H9 (cell line): Measurements from ENCODE around the gene DSCAM. TPM values are rescaled to one million over a fixed set of nuclear protein-coding genes. Genes with fewer than 3 reads are reported as not detected.

Source experiments
- DNase-seq: peaks from one replicate; pipeline ENCODE4 v3.0.0-alpha.2; 2017
- H2AFZ ChIP-seq: one replicate; pipeline ENCODE4 v1.6.1; 2013; ENCODE audit warnings: mild to moderate bottlenecking, low read length, control low read depth, moderate library complexity
- H2AK5ac ChIP-seq: 2 replicates; pipeline ENCODE4 v1.6.1; 2013; ENCODE audit warnings: low read length, control low read depth, mixed read lengths; ENCODE audit not compliant: insufficient read length
- H2BK120ac ChIP-seq: one replicate; pipeline ENCODE4 v1.6.1; 2013; ENCODE audit warnings: low read depth, mild to moderate bottlenecking, low read length, control low read depth, inconsistent platforms; ENCODE audit not compliant: poor library complexity, severe bottlenecking
- H2BK12ac ChIP-seq: 2 replicates; pipeline ENCODE4 v1.6.1; 2013; ENCODE audit warnings: low read length, control low read depth, mixed read lengths, low read depth; ENCODE audit not compliant: insufficient read length
- H2BK15ac ChIP-seq: 2 replicates; pipeline ENCODE4 v1.6.1; 2013; ENCODE audit warnings: low read depth, low read length, control low read depth
- H2BK20ac ChIP-seq: one replicate; pipeline ENCODE4 v1.6.1; 2013; ENCODE audit warnings: low read depth, mild to moderate bottlenecking, low read length, control low read depth, inconsistent platforms; ENCODE audit not compliant: poor library complexity, severe bottlenecking
- H2BK5ac ChIP-seq: 2 replicates; pipeline ENCODE4 v1.6.1; 2013; ENCODE audit warnings: low read length, control low read depth, mixed read lengths; ENCODE audit not compliant: insufficient read length
- H3K14ac ChIP-seq: 2 replicates; pipeline ENCODE4 v1.6.1; 2013; ENCODE audit warnings: low read length, control low read depth; ENCODE audit not compliant: insufficient read depth
- H3K18ac ChIP-seq: 2 replicates; pipeline ENCODE4 v1.6.1; 2013; ENCODE audit warnings: low read depth, mild to moderate bottlenecking, mixed read lengths, low read length, control low read depth; ENCODE audit not compliant: insufficient read length
- H3K23ac ChIP-seq: 2 replicates; pipeline ENCODE4 v1.6.1; 2013; ENCODE audit warnings: low read length, control low read depth, mixed read lengths, low read depth; ENCODE audit not compliant: insufficient read length
- H3K23me2 ChIP-seq: 2 replicates; pipeline ENCODE4 v1.6.1; 2013; ENCODE audit warnings: low read depth, mild to moderate bottlenecking, mixed read lengths, low read length, control low read depth; ENCODE audit not compliant: insufficient read length, poor library complexity, severe bottlenecking
- H3K27ac ChIP-seq: 2 replicates; pipeline ENCODE4 v1.5.1; 2013; ENCODE audit warnings: low read length, control low read depth, mixed read lengths, low read depth; ENCODE audit not compliant: insufficient read length
- H3K27me3 ChIP-seq: 2 replicates; pipeline ENCODE4 v1.6.1; 2013; ENCODE audit warnings: low read length, control low read depth, inconsistent platforms; ENCODE audit not compliant: insufficient read depth
- H3K4ac ChIP-seq: 2 replicates; pipeline ENCODE4 v1.6.1; 2013; ENCODE audit warnings: low read depth, mild to moderate bottlenecking, control low read depth, inconsistent platforms, low read length, moderate library complexity
- H3K4me1 ChIP-seq: 2 replicates; pipeline ENCODE4 v1.6.1; 2013; ENCODE audit warnings: low read length, control low read depth, inconsistent platforms; ENCODE audit not compliant: insufficient read depth
- H3K4me2 ChIP-seq: 2 replicates; pipeline ENCODE4 v1.6.1; 2013; ENCODE audit warnings: low read length, control low read depth, mixed read lengths; ENCODE audit not compliant: insufficient read length, insufficient read depth
- H3K56ac ChIP-seq: 2 replicates; pipeline ENCODE4 v1.6.1; 2013; ENCODE audit warnings: low read depth, mild to moderate bottlenecking, mixed read lengths, low read length, control low read depth; ENCODE audit not compliant: insufficient read length
- H3K79me1 ChIP-seq: 2 replicates; pipeline ENCODE4 v1.6.1; 2013; ENCODE audit warnings: low read depth, mild to moderate bottlenecking, moderate library complexity, low read length, control low read depth, inconsistent platforms; ENCODE audit not compliant: insufficient read depth, poor library complexity, severe bottlenecking
- H3K79me2 ChIP-seq: 2 replicates; pipeline ENCODE4 v1.6.1; 2013; ENCODE audit warnings: low read length, control low read depth, inconsistent platforms; ENCODE audit not compliant: insufficient read depth
- H3K9ac ChIP-seq: 2 replicates; pipeline ENCODE4 v1.6.1; 2013; ENCODE audit warnings: low read length, control low read depth, mixed read lengths; ENCODE audit not compliant: insufficient read length; ENCODE audit errors: extremely low read depth
- H3K9me3 ChIP-seq: one replicate; pipeline ENCODE4 v1.6.1; 2013; ENCODE audit warnings: low read depth, low read length, inconsistent platforms; ENCODE audit not compliant: control insufficient read depth
- H3T11ph ChIP-seq: one replicate; pipeline ENCODE4 v1.6.1; 2013; ENCODE audit warnings: mild to moderate bottlenecking, low read length, control low read depth, inconsistent platforms
- H4K20me1 ChIP-seq: one replicate; pipeline ENCODE4 v1.6.1; 2013; ENCODE audit not compliant: control insufficient read depth, insufficient read length, insufficient read depth
- H4K5ac ChIP-seq: 2 replicates; pipeline ENCODE4 v1.6.1; 2013; ENCODE audit warnings: low read depth, mild to moderate bottlenecking, mixed read lengths, low read length, control low read depth; ENCODE audit not compliant: insufficient read length
- H4K8ac ChIP-seq: replicated peaks from 2 replicates; pipeline ENCODE4 v1.6.1; 2013; ENCODE audit warnings: low read length, control low read depth, mixed read lengths, low read depth; ENCODE audit not compliant: insufficient read length
- H4K91ac ChIP-seq: 2 replicates; pipeline ENCODE4 v1.6.1; 2013; ENCODE audit warnings: low read depth, mild to moderate bottlenecking, moderate library complexity, mixed read lengths, low read length, control low read depth; ENCODE audit not compliant: insufficient read length
- H3K27ac Mint-ChIP-seq, 3 experiments: 2 replicates in 2 of 3; 3 replicates in 1 of 3; pipeline ENCODE4 v1.8.0; 2020 to 2021; ENCODE audit warnings: mixed read lengths in 3 of 3, mild to moderate bottlenecking in 1 of 3, moderate library complexity in 1 of 3
- H3K27me3 Mint-ChIP-seq: 2 replicates; pipeline ENCODE4 v1.8.0; 2021; ENCODE audit warnings: low read depth, mild to moderate bottlenecking, moderate library complexity, mixed read lengths
- H3K36me3 Mint-ChIP-seq, 3 experiments: 2 replicates in 2 of 3; 3 replicates in 1 of 3; pipeline ENCODE4 v1.8.0; 2020 to 2021; ENCODE audit warnings: low read depth in 3 of 3, mixed read lengths in 3 of 3; ENCODE audit not compliant: insufficient read depth in 1 of 3
- H3K4me1 Mint-ChIP-seq, 2 experiments: 2 replicates each; pipeline ENCODE4 v1.8.0; 2020; ENCODE audit warnings: mixed read lengths in 2 of 2
- H3K4me3 Mint-ChIP-seq, 2 experiments: 2 replicates in 1 of 2; 3 replicates in 1 of 2; pipeline ENCODE4 v1.8.0; 2020 to 2021; ENCODE audit warnings: mild to moderate bottlenecking in 2 of 2, mixed read lengths in 2 of 2, moderate library complexity in 1 of 2
- H3K9me3 Mint-ChIP-seq, 2 experiments: 2 replicates in 1 of 2; 3 replicates in 1 of 2; pipeline ENCODE4 v1.8.0; 2020; ENCODE audit warnings: mild to moderate bottlenecking in 2 of 2, mixed read lengths in 2 of 2, moderate library complexity in 1 of 2
- CTCF ChIP-seq: fragments of 200-600 bp; sonication (generic); conservative IDR thresholded peaks from 3 replicates; pipeline ENCODE4 v1.8.0; 2021; ENCODE audit warnings: antibody characterized with exemption, mild to moderate bottlenecking
- WGBS: extraction: QIAGEN DNeasy Blood & Tissue Kit; methylation state at CpG from one replicate; pipeline ENCODE4 v1.1.7; 2013; ENCODE audit warnings: missing lambda C conversion rate, low lambda C conversion rate, mixed read lengths; ENCODE audit not compliant: insufficient read length; ENCODE audit errors: extremely low coverage; 5-methylcytosine and 5-hydroxymethylcytosine counted together
- total RNA-seq: library from RNA; stranded (reverse); gene quantifications from 2 replicates; pipeline ENCODE4 v1.2.1, GENCODE V29; 2021

Gene DSCAM
- total RNA-seq, 1 experiment from 2014 or later: 0.17 TPM

GRCh38 chr21:40681164-40681859 is 165.6 kb downstream of the DSCAM start:
- Histone ChIP-seq H3K4me1 (no peaks in the 10 kb centered on the region; the same call in 1 of the 2 replicates), H3K23me2 (no peaks in the 10 kb centered on the region), H3K27ac (no peak overlapping the region), H2BK12ac (no peak overlapping the region), H2BK20ac (no peak overlapping the region), H4K5ac (no peak overlapping the region), H3K27me3 (no peaks in the 10 kb centered on the region), H3K79me2 (no peaks in the 10 kb centered on the region), H2BK120ac (no peak overlapping the region), H3K9me3 (no peaks in the 10 kb centered on the region), H3K9ac (no peak overlapping the region), H3T11ph (no peak overlapping the region), H3K4ac (no peak overlapping the region), H2AK5ac (no peak overlapping the region), H3K79me1 (no peaks in the 10 kb centered on the region), H3K4me2 (no peak overlapping the region), H4K91ac (no peak overlapping the region), H2BK15ac (no peak overlapping the region), H3K18ac (no peak overlapping the region), H2AFZ (no peak overlapping the region), H4K20me1 (no peaks in the 10 kb centered on the region), H2BK5ac (no peak overlapping the region), H3K14ac (no peak overlapping the region), H4K8ac (no peak overlapping the region), H3K56ac (no peak overlapping the region), H3K23ac (no peak overlapping the region)
- Mint-ChIP-seq H3K36me3 (no peaks in the 10 kb centered on the region), H3K9me3 (no peaks in the 10 kb centered on the region; a peak in 2 of 5 replicates), H3K27ac (no peak overlapping the region), H3K4me3 (no peak overlapping the region), H3K4me1 (peaks cover 4 to 10% of the 10 kb centered on the region in 2 experiments; a peak in 2 of 4 replicates), H3K27me3 (no peaks in the 10 kb centered on the region)
- no peak for TF ChIP-seq CTCF
- DNase-seq: no peak
- WGBS: no CpG with 5 or more reads among the region's 9 CpGs
